Measurements from ENCODE around the gene HMGN2.
A peak's percentile ranks its signal among the peaks of the same experiment; 100 is the strongest.

The HMGN2 gene

DNA sequence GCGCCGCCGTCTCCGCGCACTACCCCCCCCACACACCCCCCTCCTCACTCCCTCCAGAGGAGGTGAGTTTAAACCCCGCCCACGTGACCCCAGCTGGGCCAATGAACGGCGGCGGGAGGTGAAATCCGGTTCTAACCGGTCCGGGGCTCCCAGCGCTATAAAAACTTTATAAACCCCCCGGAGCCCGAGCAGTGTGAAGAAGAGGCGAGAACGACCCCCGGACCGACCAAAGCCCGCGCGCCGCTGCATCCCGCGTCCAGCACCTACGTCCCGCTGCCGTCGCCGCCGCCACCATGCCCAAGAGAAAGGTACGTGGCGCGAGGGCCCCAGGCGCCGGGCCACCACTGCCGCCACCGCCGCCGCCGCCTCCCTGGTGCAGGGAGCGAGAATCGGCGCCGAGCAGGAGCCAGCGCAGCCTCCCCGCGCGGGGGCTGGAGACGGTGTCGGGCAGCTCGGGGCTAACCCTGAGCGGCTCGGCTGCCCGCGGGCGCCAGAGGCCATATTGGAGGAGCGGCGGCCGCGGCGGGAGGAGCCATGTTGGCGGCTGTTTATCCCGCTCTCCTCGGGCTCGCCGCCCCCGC lies at the start of gene HMGN2:
Gene HMGN2, plus strand, starts transcription at position 121 of the 581 bp plus-strand sequence. Its CDS starts 173 bp downstream, at position 294.
- DNase-seq: peak; percentile 82

DNA sequence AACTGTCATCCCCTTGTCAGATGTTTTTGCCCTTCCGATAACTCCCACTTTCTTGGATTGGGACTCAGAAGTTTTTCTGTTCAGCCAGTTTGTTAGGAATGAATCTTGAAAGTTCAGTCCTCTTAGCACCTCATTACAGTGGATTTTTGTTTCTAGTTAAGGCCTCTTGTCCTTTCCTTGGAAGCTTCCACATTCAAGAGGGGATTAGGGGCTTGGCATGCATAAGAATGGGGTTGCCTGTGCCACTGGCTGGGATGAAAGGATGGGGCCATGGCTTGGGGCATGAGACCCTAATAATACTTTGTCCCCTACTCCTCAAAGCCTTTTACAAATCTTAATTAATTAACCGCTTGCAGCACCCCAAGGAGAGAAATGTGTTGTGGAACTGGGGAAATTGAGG lies 42.5 kb upstream of the HMGN2 start:
- DNase-seq: no peak

DNA sequence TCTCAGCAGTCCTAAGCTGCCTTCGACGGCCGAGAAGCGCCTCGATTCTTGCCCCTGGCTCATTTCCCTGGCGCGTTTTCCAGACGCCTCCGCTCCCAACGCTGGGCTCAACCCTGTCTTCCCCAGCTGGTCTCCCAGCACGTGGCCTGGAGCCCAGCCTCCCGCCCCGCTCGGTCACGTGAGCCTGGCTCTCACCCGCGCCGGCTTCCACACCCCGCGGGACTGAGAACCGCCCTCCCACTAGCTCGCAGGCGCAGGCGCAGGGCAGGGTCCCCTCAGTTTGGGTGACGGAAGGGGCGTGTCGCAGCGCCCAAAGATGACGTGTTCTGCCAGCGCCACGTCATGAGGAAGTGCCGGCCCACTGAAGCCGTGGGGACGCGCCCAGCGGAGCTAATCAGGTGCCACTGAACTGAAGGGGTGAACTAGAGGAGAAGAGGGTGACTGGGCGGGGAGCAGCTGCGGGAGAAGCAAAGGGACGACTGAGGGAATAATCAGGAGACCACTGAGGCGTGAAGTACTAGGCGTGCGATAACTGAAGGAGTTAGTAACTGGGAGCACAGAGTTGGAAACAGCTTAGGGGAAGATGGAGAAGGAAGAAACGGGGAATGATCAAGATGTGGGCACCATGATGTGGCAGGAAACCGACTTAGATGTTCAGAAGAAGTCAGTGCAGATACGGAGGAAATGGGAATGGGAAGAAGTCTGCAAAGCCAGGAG lies 40.1 kb upstream of the HMGN2 start, which contains the start of gene DHDDS:
Gene DHDDS, plus strand, starts transcription at position 343 of the 717 bp plus-strand sequence. CDS start 625 bp downstream, outside the sequence.
- peak; percentile 99 for DNase-seq

DNA sequence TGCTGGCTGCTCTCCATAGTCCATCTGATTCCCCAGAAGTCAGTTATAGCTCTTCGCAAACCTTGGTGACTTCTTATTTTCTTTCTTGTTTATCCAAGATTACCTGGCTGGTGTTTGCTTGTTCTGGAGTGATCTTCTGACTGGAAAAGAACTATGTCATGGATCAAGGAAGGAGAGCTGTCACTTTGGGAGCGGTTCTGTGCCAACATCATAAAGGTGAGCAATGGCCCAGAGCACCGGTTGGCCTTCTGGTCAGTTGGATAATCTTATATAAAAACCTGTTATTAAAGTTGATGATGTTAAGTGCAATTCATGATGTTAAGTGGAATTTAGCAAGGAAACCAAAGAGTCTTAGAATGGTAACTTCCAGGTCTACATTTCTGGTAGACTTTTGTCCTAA lies 39.4 kb upstream of the HMGN2 start:
- no peak for DNase-seq

DNA sequence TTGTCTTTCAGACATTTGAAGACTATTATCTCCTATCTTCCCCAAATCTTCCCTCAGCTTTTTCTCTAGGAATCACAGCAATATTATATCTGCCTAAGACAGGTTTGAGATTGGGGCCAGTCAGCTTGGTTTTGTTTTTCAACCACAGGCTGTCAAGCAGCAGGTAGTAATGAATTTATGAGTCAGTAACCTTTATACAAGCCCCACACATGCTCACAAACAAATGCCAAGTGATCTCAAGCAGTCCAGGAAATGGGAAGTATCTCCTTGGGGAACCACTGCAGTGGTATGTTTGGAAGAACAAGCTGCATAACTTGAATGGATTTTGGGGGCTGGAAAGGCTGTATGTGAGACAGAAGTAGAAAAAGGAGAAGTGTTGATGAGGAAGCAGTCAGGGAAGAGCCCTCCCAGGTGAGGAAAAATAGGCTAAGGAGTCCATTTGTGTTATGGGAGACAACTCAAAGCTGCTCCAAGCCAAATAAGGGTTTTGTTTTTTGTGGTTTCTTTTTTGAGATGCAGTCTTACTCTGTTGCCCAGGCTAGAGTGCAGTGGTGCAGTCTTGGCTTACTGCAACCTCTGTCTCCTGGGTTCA lies 38.0 kb upstream of the HMGN2 start:
- no peak for DNase-seq

DNA sequence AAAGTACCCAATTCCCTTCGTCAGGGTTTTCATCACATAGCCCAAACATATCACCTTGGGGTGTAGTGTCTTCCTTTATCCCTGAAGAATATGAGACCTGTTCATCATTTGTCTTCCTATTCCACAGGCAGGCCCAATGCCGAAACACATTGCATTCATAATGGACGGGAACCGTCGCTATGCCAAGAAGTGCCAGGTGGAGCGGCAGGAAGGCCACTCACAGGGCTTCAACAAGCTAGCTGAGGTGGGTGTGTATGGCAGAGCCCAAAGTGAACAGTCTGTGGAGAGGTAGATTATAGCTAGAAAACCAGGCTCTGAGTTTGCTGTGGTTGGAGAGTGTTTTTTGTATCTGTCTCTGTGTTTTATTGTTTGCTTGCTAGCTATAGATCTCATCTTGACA lies 34.2 kb upstream of the HMGN2 start:
- DNase-seq: no peak

DNA sequence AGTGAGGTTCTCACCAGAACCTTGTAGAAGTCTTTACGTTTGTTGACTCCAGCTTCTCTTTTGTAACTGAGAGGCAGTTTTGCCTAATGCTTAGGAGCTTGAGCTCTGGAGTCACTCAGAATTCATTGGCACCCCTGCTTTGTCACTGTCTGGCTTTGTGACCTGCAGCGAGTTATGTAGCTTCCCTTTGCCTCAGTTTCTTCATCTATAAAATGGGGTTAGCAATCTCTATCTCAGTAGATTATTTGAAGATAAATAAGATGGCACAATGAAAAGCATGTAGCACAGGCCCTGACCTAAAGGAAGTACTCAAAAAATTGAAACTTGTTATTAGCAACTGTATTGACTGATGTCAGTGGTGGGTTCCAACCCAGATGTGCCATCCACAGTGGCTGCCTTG lies 32.0 kb upstream of the HMGN2 start:
- no peak for DNase-seq

DNA sequence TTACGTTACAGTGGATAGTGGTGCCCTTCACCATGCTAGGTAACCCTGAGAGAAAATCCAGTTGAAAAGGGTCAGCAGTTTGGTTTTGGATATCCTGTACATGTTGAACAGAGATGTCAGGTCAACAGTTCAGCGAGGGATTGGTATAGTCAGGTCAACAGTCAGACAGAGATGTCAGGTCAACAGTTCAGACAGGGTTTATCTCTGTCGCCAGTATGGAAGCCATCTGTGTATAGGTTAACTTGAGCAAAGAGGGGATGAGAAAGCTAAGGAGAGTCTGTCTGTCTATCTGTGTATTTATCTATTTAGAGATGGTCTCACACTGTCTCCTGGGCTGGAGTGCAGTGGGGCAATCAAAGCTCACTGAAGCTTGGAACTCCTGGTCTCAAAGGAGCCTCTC lies 22.4 kb upstream of the HMGN2 start:
- no peak for DNase-seq

DNA sequence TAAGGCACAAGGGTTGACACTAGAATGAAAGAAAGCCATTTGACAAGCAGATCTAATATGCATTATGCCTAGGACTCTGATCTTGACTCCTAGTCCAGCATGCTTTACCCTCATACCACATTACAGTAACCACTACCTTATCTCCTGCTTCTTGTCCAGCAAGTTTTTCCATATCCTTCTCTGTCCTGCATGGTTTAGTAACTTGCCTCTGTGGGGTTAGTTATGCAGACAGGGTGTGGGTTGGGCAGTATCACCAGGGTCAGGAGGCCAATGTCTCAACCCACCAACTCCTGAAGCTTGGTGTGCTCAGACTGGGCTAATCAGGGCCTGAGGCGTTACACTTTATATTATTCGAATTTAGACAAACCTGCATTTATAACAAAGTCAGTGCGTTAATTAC lies 21.3 kb upstream of the HMGN2 start:
- DNase-seq: no peak

DNA sequence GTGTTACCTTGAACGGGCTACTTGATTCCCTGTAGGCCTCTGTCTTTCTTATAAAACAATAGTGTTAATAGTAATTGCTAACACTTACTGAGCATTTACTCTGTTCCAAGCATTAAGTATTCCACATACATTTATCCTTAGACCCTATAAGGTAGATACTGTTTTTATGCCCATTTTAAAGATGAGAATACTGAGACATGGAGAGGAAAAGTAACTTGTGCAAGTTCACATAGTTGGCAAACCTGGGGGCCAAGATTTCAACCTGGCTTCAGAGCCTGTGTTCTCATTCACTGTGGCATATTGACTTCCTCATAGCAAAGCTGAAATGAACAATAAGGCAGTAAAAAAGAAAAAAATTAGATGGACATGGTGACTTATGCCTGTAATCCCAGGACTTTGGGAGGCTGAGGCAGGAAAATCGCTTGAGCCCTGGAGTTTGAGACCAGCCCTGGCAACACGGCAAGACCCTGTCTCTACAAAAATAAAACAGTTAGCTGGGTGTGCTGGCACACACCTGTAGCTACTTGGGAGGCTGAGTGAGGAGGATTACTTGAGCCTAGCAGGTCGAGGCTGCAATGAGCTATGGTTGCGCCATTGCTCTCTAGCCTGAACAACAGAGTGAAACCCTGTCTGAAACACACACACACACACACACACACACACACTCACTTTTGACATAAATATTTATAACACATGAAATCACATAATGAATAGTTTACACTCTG lies 19.6 kb upstream of the HMGN2 start:
- DNase-seq: no peak

DNA sequence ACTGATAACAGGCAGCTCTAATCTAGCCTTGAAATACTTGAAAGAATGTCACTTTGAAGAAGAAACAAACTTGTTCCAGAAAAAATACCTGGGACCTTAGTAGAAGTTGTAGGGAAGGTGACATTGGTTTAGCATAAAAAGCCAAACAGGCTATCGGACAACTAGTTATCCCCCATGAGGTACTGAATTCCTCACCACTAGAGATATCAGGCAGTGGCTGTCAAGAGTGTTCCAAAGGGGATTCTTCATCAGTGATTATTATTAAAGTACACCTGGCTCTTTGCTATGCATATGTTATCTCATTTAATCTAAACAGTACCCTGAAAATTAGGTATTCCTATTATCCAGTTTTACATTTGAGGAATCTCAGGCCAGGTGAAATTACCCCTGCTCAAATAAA lies 13.1 kb upstream of the HMGN2 start:
- no peak for DNase-seq

DNA sequence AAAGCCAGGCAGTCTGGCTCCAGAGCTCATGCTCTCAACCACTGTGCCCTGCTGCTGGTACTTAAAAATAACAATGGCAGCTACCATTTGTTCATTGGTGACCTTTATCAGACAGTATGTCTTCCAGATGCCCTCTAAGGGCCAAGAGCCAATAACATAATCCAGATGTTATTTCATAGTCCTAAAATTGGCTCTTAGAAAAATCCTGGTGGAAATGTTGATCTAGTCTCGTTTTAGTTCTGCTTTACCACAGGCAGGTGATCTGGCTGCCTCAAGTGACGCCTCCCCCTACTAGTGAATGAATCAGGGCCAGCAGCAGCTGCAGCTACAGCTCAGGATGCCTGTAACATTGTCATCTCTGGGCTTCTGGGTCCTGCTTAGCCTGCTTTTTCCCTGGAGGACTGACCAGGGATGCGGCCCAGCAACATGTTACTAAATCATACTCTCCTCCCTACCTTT lies 12.6 kb upstream of the HMGN2 start:
- no peak for DNase-seq

DNA sequence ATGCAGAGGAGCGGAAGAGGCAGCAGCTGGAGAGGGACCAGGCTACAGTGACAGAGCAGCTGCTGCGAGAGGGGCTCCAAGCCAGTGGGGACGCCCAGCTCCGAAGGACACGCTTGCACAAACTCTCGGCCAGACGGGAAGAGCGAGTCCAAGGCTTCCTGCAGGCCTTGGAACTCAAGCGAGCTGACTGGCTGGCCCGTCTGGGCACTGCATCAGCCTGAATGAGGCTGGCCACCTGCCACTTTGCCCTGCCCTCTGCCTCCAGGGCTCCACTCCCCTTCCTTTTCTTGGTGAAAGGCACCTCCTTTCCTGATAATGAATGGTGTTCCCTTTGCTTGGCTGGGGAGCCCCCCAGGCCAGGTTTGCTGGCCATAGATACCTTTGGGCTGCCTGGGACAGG lies 3.3 kb upstream of the HMGN2 start:
- no peak for DNase-seq

DNA sequence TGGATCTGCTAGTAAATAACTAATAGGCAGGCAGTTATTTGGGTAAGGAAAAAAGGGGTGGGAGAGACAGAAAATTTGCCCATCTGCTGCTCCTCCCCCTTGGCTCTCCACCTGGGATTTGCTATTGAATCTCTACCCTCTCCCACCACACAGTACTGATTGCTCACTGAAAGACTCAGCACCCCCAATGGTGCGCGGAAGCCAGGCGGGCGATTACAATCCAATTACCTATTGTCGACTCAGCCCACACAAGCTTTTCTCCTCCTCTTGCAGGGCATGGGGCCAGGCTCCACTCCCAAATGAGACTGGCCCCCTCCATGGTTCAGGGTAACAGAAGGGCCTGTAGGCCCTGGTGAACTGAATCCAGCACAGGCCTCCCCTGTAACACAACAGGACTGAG lies 2.7 kb upstream of the HMGN2 start:
- DNase-seq: no peak

DNA sequence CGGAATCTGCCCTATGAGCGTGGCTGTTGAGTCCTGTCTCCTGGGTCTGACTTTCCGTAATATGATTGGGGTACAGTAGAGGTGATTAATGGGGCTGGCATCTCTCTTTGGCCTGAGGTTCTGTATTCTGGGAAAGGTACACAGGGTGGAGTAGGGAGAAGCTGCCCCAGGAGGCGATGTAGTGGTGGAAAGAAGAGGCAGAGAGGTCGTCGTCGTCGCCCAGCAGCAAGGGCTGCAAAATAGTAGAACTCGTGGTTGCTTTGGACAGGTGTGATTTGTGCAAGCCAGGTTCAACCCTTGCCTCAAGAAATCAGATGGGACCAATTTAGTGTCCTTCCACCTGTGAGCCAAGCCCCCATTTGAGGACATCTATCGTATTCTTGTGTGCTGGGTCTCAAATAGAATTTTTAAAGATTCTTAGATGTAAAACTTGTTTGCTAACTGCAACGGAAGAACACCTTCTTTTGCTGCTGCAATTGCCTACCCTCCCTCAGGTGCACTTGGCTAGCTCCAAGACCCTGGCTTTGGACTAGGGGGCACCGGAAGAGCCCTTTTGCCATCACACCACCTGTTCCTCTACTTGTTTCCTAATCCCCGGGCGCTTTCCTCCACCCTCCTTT lies 1.3 kb upstream of the HMGN2 start:
- DNase-seq: no peak

DNA sequence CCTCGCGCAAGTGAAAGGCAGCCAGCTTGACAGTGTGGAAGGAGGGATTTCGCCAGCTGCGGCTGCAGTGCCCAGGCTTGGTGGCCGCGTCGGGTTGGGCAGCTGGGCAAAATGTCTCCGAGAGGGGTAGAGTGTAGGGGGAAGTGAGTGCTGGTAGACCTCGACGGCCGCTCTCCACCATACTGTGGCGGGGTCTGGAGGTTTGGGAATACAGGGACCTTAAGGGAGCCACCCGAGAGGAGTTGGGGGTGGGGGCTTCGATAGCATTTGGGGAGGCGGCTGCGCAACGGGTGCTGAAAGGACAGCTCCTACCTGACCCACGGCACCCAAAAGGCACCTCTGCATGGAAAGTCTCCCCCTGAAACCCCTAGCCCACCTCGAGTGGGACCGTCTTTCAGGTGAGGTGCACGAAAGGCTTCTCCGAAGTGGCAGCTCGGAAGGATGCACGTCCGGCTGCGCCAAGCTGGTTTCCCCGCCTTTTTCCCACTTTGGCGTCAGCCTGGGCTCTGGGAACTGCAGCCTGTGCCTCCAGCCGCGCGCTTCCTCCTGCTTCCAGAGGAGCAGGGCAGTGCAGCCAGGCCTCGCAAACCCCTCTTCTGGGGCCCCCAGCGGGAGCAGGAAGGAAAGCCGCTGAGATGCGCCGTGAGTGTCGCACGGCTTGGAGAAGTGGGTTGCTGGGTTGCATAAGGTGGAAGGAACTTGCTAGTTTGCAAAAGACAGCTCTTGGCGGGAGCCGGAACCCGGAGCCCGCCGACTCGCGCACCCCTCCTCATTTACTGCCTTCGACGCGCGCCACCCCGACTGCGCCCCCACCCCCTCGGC lies 531 bp upstream of the HMGN2 start:
- DNase-seq: peak; percentile 23

DNA sequence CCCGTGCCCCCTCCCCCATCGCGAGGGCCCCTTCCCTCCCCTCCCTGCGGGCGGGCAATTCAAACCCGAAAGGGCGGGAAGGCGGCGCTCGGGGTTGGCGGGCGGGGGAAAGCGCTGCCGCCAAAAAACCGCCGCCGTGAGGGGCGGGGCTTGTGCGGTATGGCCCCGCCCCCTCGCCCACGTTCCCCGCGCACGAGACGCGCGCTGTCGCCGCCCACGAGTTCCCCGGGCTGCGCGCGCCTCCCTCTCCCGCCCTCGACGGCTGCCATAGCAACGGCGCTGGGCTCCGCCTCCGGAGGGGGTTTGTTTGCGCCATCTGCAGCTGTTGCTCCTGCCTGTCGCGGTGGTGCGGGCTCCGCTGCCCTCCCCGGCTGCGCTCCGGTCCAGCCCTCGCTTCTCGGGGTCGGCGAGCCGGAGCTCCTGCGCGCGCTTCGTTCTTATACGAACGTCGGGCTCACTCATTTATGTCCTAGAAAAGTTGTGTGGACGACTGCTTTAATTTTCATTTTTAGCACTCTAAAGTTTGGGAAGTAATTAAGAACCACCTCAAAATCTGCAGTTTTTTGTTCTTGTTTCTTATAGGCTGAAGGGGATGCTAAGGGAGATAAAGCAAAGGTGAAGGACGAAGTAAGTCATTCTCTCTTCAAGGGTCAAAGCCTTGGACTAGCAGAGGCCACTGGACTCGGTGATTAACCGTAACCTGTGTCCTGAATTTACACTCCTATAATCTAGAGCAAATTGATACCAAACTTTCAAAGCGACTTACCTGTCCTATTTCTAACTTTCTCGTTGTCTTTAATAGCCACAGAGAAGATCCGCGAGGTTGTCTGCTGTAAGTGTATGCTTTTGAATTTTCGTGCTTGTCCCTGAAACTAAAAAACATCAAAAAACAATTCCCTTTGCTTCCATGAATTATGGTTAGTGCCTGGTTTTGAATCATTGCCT lies 933 bp downstream of the HMGN2 start:
- peak; percentile 96 for DNase-seq

DNA sequence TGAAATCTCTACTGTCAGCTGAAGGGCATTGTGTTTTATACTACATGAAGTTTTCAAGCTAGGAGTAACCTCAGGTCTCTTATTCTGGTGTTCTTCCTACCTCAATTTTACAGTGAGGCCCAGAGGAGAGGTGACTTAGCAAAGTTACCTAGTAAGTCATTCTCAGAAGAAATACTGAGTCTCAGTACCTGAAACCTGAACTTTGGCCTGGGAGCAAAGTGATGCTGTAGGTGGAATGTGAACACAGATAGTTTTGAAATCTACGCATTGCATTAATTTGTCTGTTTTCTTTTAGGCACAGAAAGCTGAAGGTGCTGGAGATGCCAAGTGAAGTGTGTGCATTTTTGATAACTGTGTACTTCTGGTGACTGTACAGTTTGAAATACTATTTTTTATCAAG lies 2.6 kb downstream of the HMGN2 start:
- no peak for DNase-seq

DNA sequence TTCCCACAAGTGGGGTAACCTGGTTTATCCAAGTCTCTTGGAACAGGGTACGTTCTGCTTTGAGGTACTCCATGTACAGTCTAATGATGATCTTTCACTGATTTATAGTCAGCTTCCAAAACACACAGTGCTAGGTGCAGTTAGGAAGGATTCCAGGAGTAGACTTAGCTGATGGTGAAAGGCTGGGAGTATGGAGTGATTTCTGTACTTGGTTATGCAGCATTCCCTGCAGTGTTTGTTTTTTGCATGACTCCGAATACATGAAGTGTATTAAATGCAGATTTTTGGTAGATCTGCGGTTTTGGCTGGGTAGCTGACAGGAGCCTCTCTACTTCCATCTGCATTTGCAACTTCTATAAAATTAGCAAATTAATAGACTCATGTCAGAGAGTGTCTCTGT lies 3.7 kb downstream of the HMGN2 start:
- DNase-seq: no peak

DNA sequence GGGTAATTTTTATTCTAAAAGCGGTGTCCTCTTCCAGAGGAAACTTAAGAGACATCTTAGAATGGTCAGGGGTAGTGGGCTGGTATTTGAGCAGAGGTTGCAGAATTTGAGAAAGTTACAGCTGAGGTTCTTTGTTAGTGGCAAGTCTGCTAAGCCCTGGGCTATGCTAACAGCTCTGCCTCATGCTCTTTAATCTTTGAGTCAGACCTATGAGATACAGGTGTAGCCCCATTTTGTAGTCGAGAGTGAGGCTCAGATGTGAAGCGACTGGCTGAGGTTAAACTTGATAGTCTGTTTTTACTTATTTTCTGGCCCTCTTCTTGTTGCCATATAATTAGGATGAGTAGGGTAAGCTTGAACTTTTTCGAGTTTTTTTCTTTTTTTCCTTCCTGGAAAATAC lies 4.7 kb downstream of the HMGN2 start:
- DNase-seq: no peak

All from activated CD4-positive, alpha-beta T cell treated with anti-CD3 and anti-CD28 coated beads for 1 hour (primary cell).